Endodermal cell (in vitro differentiated cells): ENCODE results near the gene MS4A10. TPM values are rescaled to one million over a fixed set of nuclear protein-coding genes. Genes with fewer than 3 reads are reported as not detected.

Experiments
- DNase-seq: peaks from one replicate; pipeline ENCODE4 v3.0.0-alpha.2; 2017
- H3K27ac ChIP-seq: 2 replicates; pipeline ENCODE4 v1.5.1; 2013; ENCODE audit warnings: mild to moderate bottlenecking, low read depth, low read length, moderate library complexity
- H3K27me3 ChIP-seq: 2 replicates; pipeline ENCODE4 v1.6.1; 2013; ENCODE audit warnings: mild to moderate bottlenecking, low read length, moderate library complexity; ENCODE audit not compliant: insufficient read depth, control insufficient read depth, poor library complexity, severe bottlenecking
- H3K36me3 ChIP-seq: 2 replicates; pipeline ENCODE4 v1.7.0; 2013; ENCODE audit warnings: mild to moderate bottlenecking, low read length, moderate library complexity; ENCODE audit not compliant: control insufficient read depth, insufficient read depth
- H3K4me1 ChIP-seq: one replicate; pipeline ENCODE4 v1.7.0; 2013; ENCODE audit warnings: low read length; ENCODE audit not compliant: control insufficient read depth, insufficient read depth
- H3K4me3 ChIP-seq: 2 replicates; pipeline ENCODE4 v1.5.1; 2013; ENCODE audit warnings: mild to moderate bottlenecking, low read length, moderate library complexity
- H3K9ac ChIP-seq: 2 replicates; pipeline ENCODE4 v1.6.1; 2013; ENCODE audit warnings: mild to moderate bottlenecking, low read length, moderate library complexity; ENCODE audit not compliant: poor library complexity, severe bottlenecking; ENCODE audit errors: extremely low read depth
- H3K9me3 ChIP-seq: 2 replicates; pipeline ENCODE4 v1.6.1; 2013; ENCODE audit warnings: mild to moderate bottlenecking, low read length, moderate library complexity; ENCODE audit not compliant: control insufficient read depth
- H3K27ac Mint-ChIP-seq: 2 replicates; pipeline ENCODE4 v1.8.0; 2020; ENCODE audit warnings: mixed read lengths
- H3K27me3 Mint-ChIP-seq: 2 replicates; pipeline ENCODE4 v1.8.0; 2021; ENCODE audit warnings: mild to moderate bottlenecking, mixed read lengths; ENCODE audit not compliant: insufficient read depth
- H3K36me3 Mint-ChIP-seq: 2 replicates; pipeline ENCODE4 v1.8.0; 2020; ENCODE audit warnings: low read depth, mixed read lengths
- H3K4me1 Mint-ChIP-seq: 2 replicates; pipeline ENCODE4 v1.8.0; 2020; ENCODE audit warnings: mixed read lengths
- H3K4me3 Mint-ChIP-seq: 2 replicates; pipeline ENCODE4 v1.8.0; 2020; ENCODE audit warnings: mild to moderate bottlenecking, moderate library complexity, mixed read lengths
- H3K9me3 Mint-ChIP-seq: 2 replicates; pipeline ENCODE4 v1.8.0; 2020; ENCODE audit warnings: mild to moderate bottlenecking, mixed read lengths
- WGBS, 2 experiments: methylation state at CpG; one replicate each; pipeline versions ENCODE4 v1.1.5 to v1.1.7; 2013; ENCODE audit warnings: missing lambda C conversion rate in 2 of 2, mixed read lengths in 1 of 2; ENCODE audit not compliant: insufficient coverage in 1 of 2, insufficient read length in 1 of 2; 5-methylcytosine and 5-hydroxymethylcytosine counted together
- long read RNA-seq, 4 experiments: library from polyadenylated mRNA in 2 of 4; library from RNA in 1 of 4; library from capped mRNA in 1 of 4; stranded (forward) in 3 of 4; unstranded in 1 of 4; transcript quantifications; one replicate each; pipeline ENCODE4 v2.0.0, GENCODE V29; 2020 to 2021; ENCODE audit warnings: inconsistent platforms in 1 of 4
- polyA plus RNA-seq, 2 experiments: library from polyadenylated mRNA; stranded (reverse); fragments of 50-300 nt; gene quantifications; one replicate each; pipeline ENCODE4 v1.2.3, GENCODE V29; 2013
- total RNA-seq, 2 donors: library from RNA; stranded (reverse); fragmentation: NEBNext Ultra II Directional in 1 of 2; extraction: Animal tissue kit (Norgen Biotek cat#: 25700) in 1 of 2; gene quantifications; 2 replicates in 1 of 2; 3 replicates in 1 of 2; pipeline ENCODE4 v1.2.1, GENCODE V29; 2021
- TF ChIP-seq, protein P1 (sequence below): fragments of 200-600 bp; sonication (generic); conservative IDR thresholded peaks from 2 replicates; pipeline ENCODE4 v1.5.0; 2021; ENCODE audit warnings: antibody characterized with exemption, mild to moderate bottlenecking

Gene MS4A10
- total RNA-seq: not detected
- not detected for polyA plus RNA-seq (2013, experiment 1 of 2)
- not detected for polyA plus RNA-seq (2013, experiment 2 of 2)
- long read RNA-seq, experiment 1: 0 reads
- long read RNA-seq, experiment 2: 0 reads
- long read RNA-seq, experiment 3: 0 reads
- long read RNA-seq, experiment 4: 0 reads

DNA sequence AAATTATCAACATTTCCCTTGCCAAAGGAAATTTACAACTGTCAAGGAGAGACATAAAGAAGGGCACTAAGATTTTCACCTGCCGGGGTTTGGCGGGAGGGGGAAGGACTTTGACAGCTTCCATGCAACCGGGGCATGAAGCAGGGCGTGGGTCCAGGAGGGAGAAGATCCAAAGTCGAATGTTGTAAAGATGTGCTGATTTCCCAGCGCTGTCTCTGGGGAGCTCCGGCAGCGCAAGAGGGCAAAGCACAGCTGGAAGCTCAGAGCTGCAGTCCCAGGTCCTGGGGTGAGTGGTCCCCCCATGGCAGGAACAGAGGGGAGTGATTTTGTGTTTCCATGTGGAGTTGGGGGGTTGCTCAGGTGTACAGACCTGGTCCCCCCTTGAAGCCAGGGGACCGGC lies at the start of gene MS4A10:
TSS of gene MS4A10 (plus strand) at position 198 of the 400 bp plus-strand sequence. CDS start 5,003 bp downstream, outside the sequence.
- H3K9me3 Mint-ChIP-seq: peaks cover 8% of the 10 kb centered on the region
- Histone ChIP-seq H3K9me3 (no peaks in the 10 kb centered on the region), H3K27me3 (no peaks in the 10 kb centered on the region), H3K4me1 (no peaks in the 10 kb centered on the region), H3K9ac (no peak within 1 kb of the TSS), H3K27ac (no peak within 1 kb of the TSS), H3K4me3 (no peak within 1 kb of the TSS), H3K36me3 (no peaks in the 10 kb centered on the region)
- WGBS, 2 experiments: 88 to 91% methylated on average over 4 to 9 of the region's 9 CpGs
- DNase-seq: no peak
- TF ChIP-seq, protein P1, sequence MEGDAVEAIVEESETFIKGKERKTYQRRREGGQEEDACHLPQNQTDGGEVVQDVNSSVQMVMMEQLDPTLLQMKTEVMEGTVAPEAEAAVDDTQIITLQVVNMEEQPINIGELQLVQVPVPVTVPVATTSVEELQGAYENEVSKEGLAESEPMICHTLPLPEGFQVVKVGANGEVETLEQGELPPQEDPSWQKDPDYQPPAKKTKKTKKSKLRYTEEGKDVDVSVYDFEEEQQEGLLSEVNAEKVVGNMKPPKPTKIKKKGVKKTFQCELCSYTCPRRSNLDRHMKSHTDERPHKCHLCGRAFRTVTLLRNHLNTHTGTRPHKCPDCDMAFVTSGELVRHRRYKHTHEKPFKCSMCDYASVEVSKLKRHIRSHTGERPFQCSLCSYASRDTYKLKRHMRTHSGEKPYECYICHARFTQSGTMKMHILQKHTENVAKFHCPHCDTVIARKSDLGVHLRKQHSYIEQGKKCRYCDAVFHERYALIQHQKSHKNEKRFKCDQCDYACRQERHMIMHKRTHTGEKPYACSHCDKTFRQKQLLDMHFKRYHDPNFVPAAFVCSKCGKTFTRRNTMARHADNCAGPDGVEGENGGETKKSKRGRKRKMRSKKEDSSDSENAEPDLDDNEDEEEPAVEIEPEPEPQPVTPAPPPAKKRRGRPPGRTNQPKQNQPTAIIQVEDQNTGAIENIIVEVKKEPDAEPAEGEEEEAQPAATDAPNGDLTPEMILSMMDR: no peak
- H3K36me3 Mint-ChIP-seq: no peaks in the 10 kb centered on the region
- H3K4me3 Mint-ChIP-seq: no peak within 1 kb of the TSS
- peaks cover under 1% of the 10 kb centered on the region for H3K27me3 Mint-ChIP-seq
- no peaks in the 10 kb centered on the region for H3K4me1 Mint-ChIP-seq
- peak within 1 kb of the TSS; percentile 35 for H3K27ac Mint-ChIP-seq

DNA sequence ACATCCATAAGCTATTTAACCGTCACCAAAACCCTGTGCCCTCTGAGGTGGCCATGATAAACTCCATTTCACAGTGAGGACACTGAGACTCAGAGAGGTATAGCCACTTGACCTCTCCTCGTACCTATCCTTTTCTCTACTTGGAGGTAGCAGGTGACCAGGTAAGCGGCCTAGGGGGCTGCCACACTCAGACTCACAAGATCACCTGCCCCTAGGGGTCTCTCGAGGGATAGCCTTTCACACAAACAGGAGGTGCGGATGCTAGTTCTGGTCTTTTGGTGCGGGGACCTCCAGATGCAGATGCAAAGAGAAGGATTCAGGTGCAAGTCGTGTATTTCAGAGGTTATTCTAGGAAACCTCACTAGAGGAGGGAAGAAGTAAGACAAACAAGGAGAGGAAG lies 46.0 kb upstream of the MS4A10 start:
- TF ChIP-seq, protein P1: peak; percentile 74
- Histone ChIP-seq H3K9me3 (no peaks in the 10 kb centered on the region), H3K36me3 (no peaks in the 10 kb centered on the region), H3K27ac (no peak overlapping the region), H3K4me1 (no peaks in the 10 kb centered on the region), H3K27me3 (no peaks in the 10 kb centered on the region), H3K9ac (no peak overlapping the region), H3K4me3 (no peak overlapping the region)
- 80 to 82% methylated on average over 7 of the region's 7 CpGs for WGBS, 2 experiments
- peak; percentile 82 for DNase-seq
- H3K4me3 Mint-ChIP-seq: no peak overlapping the region
- H3K4me1 Mint-ChIP-seq: no peaks in the 10 kb centered on the region
- peaks cover 10% of the 10 kb centered on the region for H3K27me3 Mint-ChIP-seq
- H3K36me3 Mint-ChIP-seq: no peaks in the 10 kb centered on the region
- H3K9me3 Mint-ChIP-seq: peaks cover 3% of the 10 kb centered on the region
- H3K27ac Mint-ChIP-seq: no peak overlapping the region

DNA sequence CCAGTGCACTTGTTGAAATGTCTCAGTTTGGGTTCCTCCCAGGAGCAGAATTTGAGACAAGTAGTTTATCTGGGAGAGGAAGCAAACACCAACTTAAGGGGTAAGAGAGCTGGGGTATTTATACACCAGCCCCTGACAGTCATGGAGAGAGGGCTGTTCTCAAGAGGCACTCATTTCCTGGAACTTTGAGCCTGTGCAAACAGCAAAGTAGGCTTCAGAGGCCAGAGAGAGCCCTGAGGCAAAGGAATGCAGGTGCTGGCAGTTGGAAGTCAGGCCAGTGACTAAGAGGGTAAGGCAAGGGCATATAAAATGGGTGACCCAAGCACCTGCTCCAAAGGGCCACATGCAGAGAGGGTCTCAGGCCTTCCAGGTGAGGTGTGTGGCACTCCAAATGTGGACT lies 44.6 kb upstream of the MS4A10 start:
- TF ChIP-seq, protein P1: no peak
- H3K36me3 Mint-ChIP-seq: no peaks in the 10 kb centered on the region
- no peak overlapping the region for H3K4me3 Mint-ChIP-seq
- Histone ChIP-seq H3K9ac (no peak overlapping the region), H3K9me3 (no peaks in the 10 kb centered on the region), H3K27ac (no peak overlapping the region), H3K4me3 (no peak overlapping the region), H3K36me3 (no peaks in the 10 kb centered on the region), H3K27me3 (no peaks in the 10 kb centered on the region), H3K4me1 (no peaks in the 10 kb centered on the region)
- DNase-seq: no peak
- H3K27me3 Mint-ChIP-seq: peaks cover 10% of the 10 kb centered on the region
- no peaks in the 10 kb centered on the region for H3K4me1 Mint-ChIP-seq
- H3K9me3 Mint-ChIP-seq: peaks cover 3% of the 10 kb centered on the region
- H3K27ac Mint-ChIP-seq: no peak overlapping the region
